Rectal smooth muscle tissue (tissue), 1 donor: ENCODE results near the gene PPIA.
"Not testable (repeated sequence)": the region's sequence is repeated elsewhere in the genome, so short reads cannot be mapped to it uniquely, and the experiment has no call there.

Experiments used
- H3K27ac ChIP-seq: one replicate; pipeline ENCODE4 v1.7.0; 2013; ENCODE audit warnings: low read depth, low read length, inconsistent platforms
- H3K27me3 ChIP-seq: one replicate; pipeline ENCODE4 v1.7.0; 2013; ENCODE audit warnings: low read length; ENCODE audit not compliant: control insufficient read depth, insufficient read depth
- H3K36me3 ChIP-seq: one replicate; pipeline ENCODE4 v1.7.0; 2013; ENCODE audit warnings: low read length; ENCODE audit not compliant: control insufficient read depth, insufficient read depth
- H3K4me1 ChIP-seq: one replicate; pipeline ENCODE4 v1.7.0; 2013; ENCODE audit warnings: low read length; ENCODE audit not compliant: control insufficient read depth, insufficient read depth
- H3K4me3 ChIP-seq: one replicate; pipeline ENCODE4 v1.7.0; 2013; ENCODE audit warnings: low read length
- H3K9ac ChIP-seq: one replicate; pipeline ENCODE4 v1.7.0; 2013; ENCODE audit warnings: low read length

PPIA gene

DNA sequence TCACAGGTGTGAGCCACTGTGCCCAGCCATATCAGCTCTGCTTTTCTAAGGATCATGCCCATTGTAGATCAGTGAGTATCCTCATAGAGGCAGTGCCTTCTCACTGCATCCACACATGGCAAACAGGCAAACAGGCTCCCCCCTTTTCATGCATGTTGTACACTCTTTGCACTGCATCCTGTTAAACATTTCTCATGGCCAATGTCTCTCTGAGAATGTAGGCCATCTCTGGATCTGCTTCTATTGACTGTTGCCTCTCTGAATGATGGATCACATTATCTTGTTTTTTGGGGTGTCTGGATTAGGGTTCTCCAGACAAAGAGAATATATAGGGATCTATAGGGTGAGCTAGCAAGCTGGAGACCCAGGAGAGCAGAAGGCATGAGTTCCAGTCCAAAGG lies 13.1 kb upstream of the PPIA start:
- no peak overlapping the region for H3K27ac ChIP-seq
- no peaks in the 10 kb centered on the region for H3K27me3 ChIP-seq
- H3K9ac ChIP-seq, result no peak overlapping the region
- no peak overlapping the region for H3K4me3 ChIP-seq
- no peaks in the 10 kb centered on the region for H3K36me3 ChIP-seq
- H3K4me1 ChIP-seq, result no peaks in the 10 kb centered on the region

DNA sequence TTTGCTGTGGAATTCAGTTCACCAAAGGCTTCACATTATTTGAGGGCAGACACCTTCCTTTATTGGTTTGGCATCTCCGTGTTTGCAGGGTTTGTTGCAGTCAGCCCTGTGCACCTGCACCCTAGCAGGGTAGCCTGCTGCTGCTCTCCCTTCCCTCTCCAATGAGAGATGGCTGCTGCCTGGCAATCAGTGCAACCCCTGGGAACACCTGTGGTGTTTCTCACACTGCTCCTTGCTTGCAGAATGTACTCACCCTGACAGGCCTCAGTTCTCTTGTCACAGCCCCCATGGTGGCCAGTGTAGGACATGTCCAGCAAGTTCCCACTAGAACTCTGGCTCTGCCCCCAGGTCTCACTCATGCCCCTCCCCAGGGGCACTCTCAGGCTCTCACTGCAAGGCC lies 12.1 kb upstream of the PPIA start:
- H3K27me3 ChIP-seq, result no peaks in the 10 kb centered on the region
- H3K4me1 ChIP-seq, result no peaks in the 10 kb centered on the region
- no peaks in the 10 kb centered on the region for H3K36me3 ChIP-seq
- no peak overlapping the region for H3K27ac ChIP-seq
- no peak overlapping the region for H3K9ac ChIP-seq
- H3K4me3 ChIP-seq, result no peak overlapping the region

GRCh38 chr7:44785218-44785617 lies 11.3 kb upstream of the PPIA start:
- H3K4me1 ChIP-seq, H3K27me3 ChIP-seq, H3K9ac ChIP-seq, H3K27ac ChIP-seq, H3K4me3 ChIP-seq, H3K36me3 ChIP-seq: not testable (repeated sequence)

DNA sequence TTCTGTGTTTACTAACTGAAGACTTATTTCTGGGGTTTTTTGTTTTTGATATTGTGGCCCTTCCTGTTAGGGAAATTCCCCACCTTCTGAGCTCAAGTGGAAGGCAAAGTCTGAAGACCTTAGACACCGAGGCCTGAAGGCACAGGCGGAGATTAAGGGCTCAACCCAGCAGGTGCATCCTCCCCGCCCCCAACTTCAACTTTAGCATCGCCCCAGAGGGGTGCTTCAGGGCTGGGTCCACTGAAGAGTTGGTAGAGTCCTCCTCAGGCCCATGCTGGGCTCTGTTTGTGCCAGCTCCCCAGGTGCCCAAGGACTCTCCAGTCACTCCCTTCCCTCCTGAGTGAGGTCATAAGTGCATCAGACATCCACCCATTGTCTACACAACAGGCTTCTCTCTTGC lies 9.4 kb upstream of the PPIA start:
- no peaks in the 10 kb centered on the region for H3K4me1 ChIP-seq
- no peak overlapping the region for H3K4me3 ChIP-seq
- H3K27ac ChIP-seq, result no peak overlapping the region
- no peak overlapping the region for H3K9ac ChIP-seq
- no peaks in the 10 kb centered on the region for H3K27me3 ChIP-seq
- H3K36me3 ChIP-seq, result no peaks in the 10 kb centered on the region

DNA sequence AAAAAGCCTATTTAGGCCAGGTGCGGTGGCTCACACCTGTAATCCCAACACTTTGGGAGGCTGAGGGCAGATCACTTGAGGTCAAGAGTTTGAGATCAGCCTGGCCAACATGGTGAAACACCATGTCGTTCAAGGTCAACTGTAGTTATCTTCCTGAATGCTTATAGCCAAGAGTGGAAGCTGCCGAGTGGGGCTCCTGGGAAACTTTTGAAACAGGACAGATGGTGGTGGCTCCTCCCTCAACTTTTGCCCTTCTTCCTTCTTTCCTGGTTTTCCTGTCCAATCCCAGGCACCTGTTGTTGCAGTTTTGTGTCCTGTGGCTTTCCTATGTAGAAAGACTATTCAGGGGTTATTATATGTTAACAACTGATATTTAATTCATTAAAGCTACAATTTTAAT lies 8.7 kb upstream of the PPIA start:
- H3K27me3 ChIP-seq, result no peaks in the 10 kb centered on the region
- H3K36me3 ChIP-seq, result no peaks in the 10 kb centered on the region
- no peak overlapping the region for H3K9ac ChIP-seq
- H3K4me3 ChIP-seq, result no peak overlapping the region
- H3K27ac ChIP-seq, result no peak overlapping the region
- H3K4me1 ChIP-seq, result no peaks in the 10 kb centered on the region

DNA sequence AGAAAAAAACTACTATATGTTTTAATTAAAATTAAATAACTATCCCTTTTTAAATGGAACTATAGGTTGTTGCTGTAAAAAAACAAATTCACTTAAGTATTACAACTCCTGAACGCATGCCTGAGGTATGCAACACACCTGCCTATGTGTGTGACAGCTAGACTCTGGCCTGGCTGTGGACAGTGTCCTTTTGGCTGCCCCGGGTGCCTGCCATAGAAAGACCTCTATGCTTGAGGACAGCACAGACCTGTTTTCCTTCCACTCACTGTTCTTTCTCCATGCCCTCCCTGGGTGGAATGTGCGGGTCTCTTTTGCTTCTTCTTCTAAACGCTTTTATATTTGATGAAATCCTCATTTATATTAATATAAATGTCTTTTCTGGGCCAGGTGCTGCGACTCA lies 6.5 kb upstream of the PPIA start:
- no peaks in the 10 kb centered on the region for H3K4me1 ChIP-seq
- H3K9ac ChIP-seq, result no peak overlapping the region
- H3K4me3 ChIP-seq, result no peak overlapping the region
- H3K27me3 ChIP-seq, result no peaks in the 10 kb centered on the region
- no peak overlapping the region for H3K27ac ChIP-seq
- no peaks in the 10 kb centered on the region for H3K36me3 ChIP-seq

GRCh38 chr7:44791278-44792219 lies 4.9 kb upstream of the PPIA start:
- Histone ChIP-seq H3K4me3 (no peak overlapping the region), H3K27ac (no peak overlapping the region)

DNA sequence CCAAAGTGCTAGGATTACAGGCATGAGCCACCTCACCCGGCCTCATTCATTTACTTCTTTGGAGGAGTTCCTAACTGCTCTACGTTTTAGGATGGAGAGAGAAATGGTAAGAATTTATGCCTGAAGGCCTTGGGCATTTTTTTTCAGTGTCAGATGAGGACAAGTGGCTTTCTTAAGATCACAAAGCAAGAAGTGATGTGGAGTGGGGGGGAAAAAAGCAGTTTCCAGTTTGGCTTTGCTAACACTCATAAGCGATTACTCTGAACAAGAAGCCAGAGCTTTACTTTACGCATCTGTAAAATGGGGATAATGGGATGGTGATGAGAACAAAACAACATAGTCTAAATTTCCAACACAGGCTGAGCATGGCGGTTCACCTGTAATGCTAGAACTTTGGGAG lies 2.6 kb upstream of the PPIA start:
- H3K27ac ChIP-seq, result no peak overlapping the region
- peaks cover 2% of the 10 kb centered on the region for H3K36me3 ChIP-seq
- H3K27me3 ChIP-seq, result no peaks in the 10 kb centered on the region
- no peak overlapping the region for H3K9ac ChIP-seq
- H3K4me3 ChIP-seq, result no peak overlapping the region
- peaks cover 10% of the 10 kb centered on the region for H3K4me1 ChIP-seq

More at GRCh38 chr7:44791278-44792219, 4.9 kb upstream of the PPIA start:
- H3K27me3 ChIP-seq, result no peaks in the 10 kb centered on the region
- H3K9ac ChIP-seq, result no peak overlapping the region
- no peaks in the 10 kb centered on the region for H3K4me1 ChIP-seq
- H3K36me3 ChIP-seq, result no peaks in the 10 kb centered on the region

DNA sequence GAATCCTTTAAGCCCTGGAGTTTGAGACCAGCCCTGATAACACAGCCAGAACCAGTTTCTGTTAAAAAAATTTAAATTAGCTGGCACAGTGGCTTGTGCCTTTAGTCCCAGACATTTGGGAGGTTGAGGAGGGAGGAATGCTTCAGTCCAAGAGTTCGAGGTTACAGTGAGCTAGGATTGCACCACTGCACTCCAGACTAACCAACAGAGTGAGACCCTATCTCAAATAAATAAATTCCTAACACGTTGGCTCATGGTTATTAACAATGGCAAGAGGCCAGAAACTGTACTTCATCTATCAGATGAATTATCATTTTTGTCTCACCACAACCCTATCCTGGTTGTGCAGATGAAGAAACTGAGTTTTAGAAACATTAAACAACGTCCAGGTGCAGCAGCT lies 2.1 kb upstream of the PPIA start:
- no peak overlapping the region for H3K27ac ChIP-seq
- no peaks in the 10 kb centered on the region for H3K27me3 ChIP-seq
- no peak overlapping the region for H3K4me3 ChIP-seq
- no peak overlapping the region for H3K9ac ChIP-seq
- peaks cover 2% of the 10 kb centered on the region for H3K36me3 ChIP-seq
- peaks cover 11% of the 10 kb centered on the region for H3K4me1 ChIP-seq

- no peaks in the 10 kb centered on the region for H3K27me3 ChIP-seq
- peaks cover 11% of the 10 kb centered on the region for H3K4me1 ChIP-seq
- H3K9ac ChIP-seq, result peak overlapping the region; percentile 50
- H3K36me3 ChIP-seq, result peaks cover 11% of the 10 kb centered on the region
- peak overlapping the region; percentile 99 for H3K27ac ChIP-seq
- H3K4me3 ChIP-seq, result peak overlapping the region; percentile 74
Observed at GRCh38 chr7:44796034-44796503, 412 bp upstream of the PPIA start.

DNA sequence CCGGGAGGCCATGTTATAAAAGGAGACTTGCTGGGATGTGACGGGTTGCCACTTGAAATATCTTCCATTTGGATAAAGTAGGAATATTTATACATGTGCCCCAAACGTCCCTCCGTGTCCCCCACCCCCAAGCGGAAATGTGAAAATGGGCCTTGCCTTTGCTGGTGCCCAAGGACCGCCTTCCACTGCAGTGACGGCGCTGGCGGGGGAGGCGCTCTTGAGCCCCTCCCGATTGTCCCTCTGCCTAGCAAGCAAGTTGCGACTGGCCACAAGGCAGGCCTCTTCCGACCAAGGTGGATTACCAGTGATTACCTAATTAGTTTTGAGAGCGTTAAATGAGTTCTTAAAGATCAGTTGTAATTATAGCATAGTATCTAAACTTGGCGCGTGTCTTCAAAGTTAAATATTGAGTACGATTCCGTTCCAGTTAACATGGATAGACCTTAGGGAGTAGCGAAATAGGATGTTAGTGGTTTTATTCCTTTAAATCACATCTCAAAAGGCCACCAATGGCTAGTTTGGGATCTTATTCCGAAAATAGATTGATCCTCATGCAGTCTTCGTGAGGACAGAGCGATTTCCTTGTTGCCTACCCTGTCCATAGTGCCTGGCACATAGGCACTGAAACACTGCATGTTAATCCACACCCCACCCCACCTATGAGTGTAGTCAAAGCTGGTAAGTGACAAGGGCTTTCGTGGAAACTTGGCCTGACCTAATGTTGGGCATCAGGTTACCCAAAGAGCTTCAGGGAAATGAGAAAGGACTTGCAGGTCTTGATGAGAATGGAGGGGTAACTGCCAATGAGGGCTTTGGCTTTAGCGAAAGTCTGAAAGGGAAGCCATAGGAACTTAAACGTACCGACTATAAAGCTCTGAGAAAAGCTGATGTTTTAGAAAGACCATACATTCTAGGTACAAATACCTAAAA lies 1.1 kb downstream of the PPIA start:
- H3K4me3 ChIP-seq, result peak overlapping the region; percentile 94
- peaks cover 19% of the 10 kb centered on the region for H3K36me3 ChIP-seq
- peaks cover 11% of the 10 kb centered on the region for H3K4me1 ChIP-seq
- H3K9ac ChIP-seq, result peak overlapping the region; percentile 93
- peak overlapping the region; percentile 99 for H3K27ac ChIP-seq
- no peaks in the 10 kb centered on the region for H3K27me3 ChIP-seq

DNA sequence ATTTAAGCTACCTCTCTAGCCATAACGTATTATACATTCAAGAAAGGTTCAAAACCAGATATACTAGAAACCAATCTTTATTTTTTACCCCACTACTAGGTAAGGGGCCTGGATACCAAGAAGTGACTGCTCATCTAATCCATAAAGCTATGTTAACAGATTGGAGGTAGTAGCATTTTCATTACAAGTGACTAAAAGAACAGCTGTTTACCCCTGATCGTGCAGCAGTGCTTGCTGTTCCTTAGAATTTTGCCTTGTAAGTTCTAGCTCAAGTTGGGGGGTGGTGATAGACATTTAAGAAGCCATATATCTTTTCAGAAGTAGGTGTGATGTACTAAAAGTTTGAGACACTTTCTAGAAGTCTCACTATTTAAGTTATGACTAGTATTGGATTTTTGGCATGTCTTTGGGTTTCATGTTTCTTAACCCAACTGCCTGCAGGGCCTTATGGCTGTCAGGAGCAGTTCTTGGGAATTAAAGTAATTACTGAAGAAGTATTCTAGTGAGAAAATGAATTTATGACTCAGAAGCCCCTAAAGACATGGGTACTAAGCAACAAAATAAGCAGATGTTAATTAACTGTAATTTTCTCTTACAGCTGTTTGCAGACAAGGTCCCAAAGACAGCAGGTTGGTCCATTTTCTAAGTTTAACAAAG lies 2.3 kb downstream of the PPIA start:
- H3K36me3 ChIP-seq, result peaks cover 27% of the 10 kb centered on the region
- H3K27me3 ChIP-seq, result no peaks in the 10 kb centered on the region
- peaks cover 11% of the 10 kb centered on the region for H3K4me1 ChIP-seq
- peak overlapping the region; percentile 35 for H3K4me3 ChIP-seq
- no peak overlapping the region for H3K9ac ChIP-seq
- H3K27ac ChIP-seq, result no peak overlapping the region
